ENCODE data around the gene ZIC1. TPM values are rescaled to one million over a fixed set of nuclear protein-coding genes. Genes with fewer than 3 reads are reported as not detected.

The ZIC1 gene
- total RNA-seq, 1 experiment from 2014 or later, result not detected

- DNase-seq, result no peak
- H3K4ac ChIP-seq (ENCODE audit: low read depth, low read length), result no peak overlapping the region
- no CpG with 5 or more reads among the region's 77 CpGs for WGBS (ENCODE audit: extremely low coverage, insufficient read length, low lambda C conversion rate)
These were observed 18.3 kb upstream of the ZIC1 start for GRCh38 chr3:147390589-147391569.

More at GRCh38 chr3:147390589-147391569, 18.3 kb upstream of the ZIC1 start:
- H3K36me3 Mint-ChIP-seq (ENCODE audit: insufficient read depth in 1 of 3, low read depth in 3 of 3), result peaks cover 0 to 2% (median 0%) of the 10 kb centered on the region in 3 experiments; a peak in 3 of 7 replicates
- peak overlapping the region; percentile 34; the same call in 1 of the 2 replicates for H3K14ac ChIP-seq (ENCODE audit: insufficient read depth, low read length)
- no peak for TF ChIP-seq CTCF (conservative IDR thresholded peaks at IDR 0.05)
- H3K27ac ChIP-seq (ENCODE audit: insufficient read length, low read depth, low read length), result no peak overlapping the region
- H2BK120ac ChIP-seq (ENCODE audit: low read depth, low read length, poor library complexity, severe bottlenecking), result no peak overlapping the region
- H3K27me3 ChIP-seq (ENCODE audit: insufficient read depth, low read length), result peaks cover 86% of the 10 kb centered on the region
- H3K9me3 ChIP-seq (ENCODE audit: control insufficient read depth, low read depth, low read length), result no peaks in the 10 kb centered on the region
- peaks cover 27 to 78% of the 10 kb centered on the region in 2 experiments for H3K4me1 Mint-ChIP-seq
- no peak overlapping the region for H2AK5ac ChIP-seq (ENCODE audit: insufficient read length, low read length)
- H3K23me2 ChIP-seq (ENCODE audit: insufficient read length, low read depth, low read length, poor library complexity, severe bottlenecking), result peaks cover 18% of the 10 kb centered on the region
- no peak overlapping the region for H2BK15ac ChIP-seq (ENCODE audit: low read depth, low read length)
- H3K56ac ChIP-seq (ENCODE audit: insufficient read length, low read depth, low read length), result no peak overlapping the region
- H3K4me3 Mint-ChIP-seq, result peak overlapping the region in 1 of 2 experiments; percentile 82; a peak in 3 of 5 replicates
- H3K18ac ChIP-seq (ENCODE audit: insufficient read length, low read depth, low read length), result peak overlapping the region; percentile 30
- H2BK20ac ChIP-seq (ENCODE audit: low read depth, low read length, poor library complexity, severe bottlenecking), result no peak overlapping the region
- peaks cover 100% of the 10 kb centered on the region for H3K27me3 Mint-ChIP-seq (ENCODE audit: low read depth)
- H2AFZ ChIP-seq (ENCODE audit: low read length), result no peak overlapping the region
- peaks cover 3 to 18% of the 10 kb centered on the region in 2 experiments; a peak in 4 of 5 replicates for H3K9me3 Mint-ChIP-seq
- no peaks in the 10 kb centered on the region; the same call in none of the 2 replicates for H3K4me1 ChIP-seq (ENCODE audit: insufficient read depth, low read length)
- no peak overlapping the region for H3K23ac ChIP-seq (ENCODE audit: insufficient read length, low read depth, low read length)
- H3K4me2 ChIP-seq (ENCODE audit: insufficient read depth, insufficient read length, low read length), result peak overlapping the region; percentile 83
- H3K9ac ChIP-seq (ENCODE audit: extremely low read depth, insufficient read length, low read length), result no peak overlapping the region
- H4K5ac ChIP-seq (ENCODE audit: insufficient read length, low read depth, low read length), result no peak overlapping the region
- no peak overlapping the region for H2BK5ac ChIP-seq (ENCODE audit: insufficient read length, low read length)
- H2BK12ac ChIP-seq (ENCODE audit: insufficient read length, low read depth, low read length), result no peak overlapping the region
- no peak overlapping the region for H3T11ph ChIP-seq (ENCODE audit: low read length)
- H3K79me2 ChIP-seq (ENCODE audit: insufficient read depth, low read length), result no peaks in the 10 kb centered on the region
- H4K91ac ChIP-seq (ENCODE audit: insufficient read length, low read depth, low read length), result no peak overlapping the region
- no peaks in the 10 kb centered on the region for H4K20me1 ChIP-seq (ENCODE audit: control insufficient read depth, insufficient read depth, insufficient read length)
- H3K27ac Mint-ChIP-seq, result no peak overlapping the region
- no peaks in the 10 kb centered on the region for H3K79me1 ChIP-seq (ENCODE audit: insufficient read depth, low read depth, low read length, poor library complexity, severe bottlenecking)
- H4K8ac ChIP-seq (replicated peaks; ENCODE audit: insufficient read length, low read depth, low read length), result no peak overlapping the region
